AG09309 (cell line): ENCODE results near the gene VWA2.

ENCODE experiments used
- DNase-seq: peaks from one replicate; pipeline ENCODE4 v3.0.0-alpha.2; 2010; ENCODE audit warnings: low read depth
- H3K4me3 ChIP-seq: 2 replicates; pipeline ENCODE4 v1.5.1; 2011; ENCODE audit warnings: mild to moderate bottlenecking, low read depth, low read length, moderate library complexity; ENCODE audit not compliant: control insufficient read depth
- TF ChIP-seq, protein P1 (sequence below): IDR thresholded peaks from 2 replicates; pipeline ENCODE4 v1.5.1; 2011; ENCODE audit warnings: mild to moderate bottlenecking, low read depth, low read length, inconsistent platforms; ENCODE audit not compliant: insufficient read depth, control insufficient read depth; ENCODE audit errors: missing control alignments

Gene VWA2

DNA sequence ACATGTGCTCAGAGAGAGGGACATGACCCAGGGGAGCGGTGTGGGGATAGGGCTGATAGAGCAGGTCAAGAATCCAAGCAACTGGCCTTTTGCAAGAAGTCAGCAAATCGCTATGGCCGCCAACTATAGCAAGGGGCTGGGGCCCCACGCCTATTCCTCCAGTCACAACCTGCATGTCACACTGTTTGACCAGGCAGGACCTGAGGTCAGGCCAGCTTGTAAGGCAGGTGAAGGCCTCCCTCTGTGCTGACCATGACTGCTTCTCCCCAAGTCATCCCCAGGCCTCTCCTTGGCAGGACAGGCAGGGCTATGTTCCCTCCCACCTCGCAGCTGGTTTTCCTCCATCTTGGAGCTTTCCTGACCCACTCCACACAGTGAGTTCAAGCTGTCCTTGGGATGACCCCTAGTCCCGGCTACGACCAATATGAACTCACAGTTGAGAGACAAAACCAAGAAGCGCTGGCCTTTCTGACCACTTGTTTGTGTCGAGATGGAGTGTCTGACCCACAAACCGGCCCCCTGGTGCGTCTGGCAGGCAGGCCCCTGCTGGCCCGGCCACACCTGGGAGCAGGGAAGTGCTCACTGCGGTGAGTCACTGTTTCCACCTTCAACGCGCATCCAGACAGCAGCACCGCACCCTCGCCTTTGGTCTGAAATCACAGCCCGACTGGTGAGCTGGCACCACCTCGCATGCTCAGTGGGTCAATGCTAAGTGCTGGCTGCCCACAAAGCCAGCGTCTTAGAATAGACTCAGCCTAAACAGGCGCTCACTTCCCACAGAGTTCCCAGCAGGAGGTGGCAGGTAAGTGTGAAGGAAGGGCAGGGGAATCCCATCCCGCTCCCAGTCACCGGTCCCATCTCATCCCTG, 81.4 kb downstream of the VWA2 start:
- TF ChIP-seq, protein P1, sequence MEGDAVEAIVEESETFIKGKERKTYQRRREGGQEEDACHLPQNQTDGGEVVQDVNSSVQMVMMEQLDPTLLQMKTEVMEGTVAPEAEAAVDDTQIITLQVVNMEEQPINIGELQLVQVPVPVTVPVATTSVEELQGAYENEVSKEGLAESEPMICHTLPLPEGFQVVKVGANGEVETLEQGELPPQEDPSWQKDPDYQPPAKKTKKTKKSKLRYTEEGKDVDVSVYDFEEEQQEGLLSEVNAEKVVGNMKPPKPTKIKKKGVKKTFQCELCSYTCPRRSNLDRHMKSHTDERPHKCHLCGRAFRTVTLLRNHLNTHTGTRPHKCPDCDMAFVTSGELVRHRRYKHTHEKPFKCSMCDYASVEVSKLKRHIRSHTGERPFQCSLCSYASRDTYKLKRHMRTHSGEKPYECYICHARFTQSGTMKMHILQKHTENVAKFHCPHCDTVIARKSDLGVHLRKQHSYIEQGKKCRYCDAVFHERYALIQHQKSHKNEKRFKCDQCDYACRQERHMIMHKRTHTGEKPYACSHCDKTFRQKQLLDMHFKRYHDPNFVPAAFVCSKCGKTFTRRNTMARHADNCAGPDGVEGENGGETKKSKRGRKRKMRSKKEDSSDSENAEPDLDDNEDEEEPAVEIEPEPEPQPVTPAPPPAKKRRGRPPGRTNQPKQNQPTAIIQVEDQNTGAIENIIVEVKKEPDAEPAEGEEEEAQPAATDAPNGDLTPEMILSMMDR: no peak
- DNase-seq: no peak

DNA sequence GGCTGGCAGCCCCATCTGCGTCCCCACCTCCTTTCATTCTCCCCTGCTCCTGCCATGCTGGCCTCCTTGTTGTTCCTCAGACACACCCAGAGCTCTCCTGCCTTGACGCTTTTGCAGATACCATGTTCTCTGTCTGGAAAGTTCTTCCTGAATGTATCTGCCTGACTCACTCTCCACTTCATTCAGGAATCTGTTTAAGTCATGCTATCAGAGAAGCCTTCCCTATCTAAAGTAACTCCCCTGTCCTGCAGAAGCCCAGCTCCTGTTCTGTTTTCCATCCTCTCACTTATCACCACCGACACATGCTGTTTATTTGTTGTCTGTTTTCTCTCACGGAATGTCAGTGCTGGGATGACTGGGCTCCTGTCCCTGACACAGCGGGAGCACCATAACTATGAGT, 83.3 kb downstream of the VWA2 start:
- no peak overlapping the region for H3K4me3 ChIP-seq
- DNase-seq: no peak
- TF ChIP-seq, protein P1: no peak

More for the DNA sequence above, 81.4 kb downstream of the VWA2 start:
- no peak overlapping the region for H3K4me3 ChIP-seq

DNA sequence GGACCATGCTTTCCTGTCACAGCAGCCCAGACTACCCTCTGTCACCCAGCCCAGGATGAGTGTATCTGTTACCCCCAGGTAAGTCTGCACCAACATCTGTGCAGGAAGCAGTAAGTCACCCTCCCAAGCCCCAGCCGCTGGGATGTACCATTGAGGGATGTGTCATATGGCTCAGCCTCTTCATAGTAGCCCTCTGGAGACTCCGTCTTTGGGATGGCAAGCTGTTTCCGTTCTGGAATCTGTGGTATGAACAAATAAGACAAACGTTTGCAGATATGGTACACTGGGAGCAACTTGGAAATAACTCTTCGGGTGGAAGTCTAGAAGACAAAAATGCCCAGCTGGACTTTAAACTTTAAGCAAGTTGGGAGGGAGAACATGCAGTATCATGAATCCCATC, 84.0 kb downstream of the VWA2 start:
- no peak overlapping the region for H3K4me3 ChIP-seq
- TF ChIP-seq, protein P1: no peak
- no peak for DNase-seq

DNA sequence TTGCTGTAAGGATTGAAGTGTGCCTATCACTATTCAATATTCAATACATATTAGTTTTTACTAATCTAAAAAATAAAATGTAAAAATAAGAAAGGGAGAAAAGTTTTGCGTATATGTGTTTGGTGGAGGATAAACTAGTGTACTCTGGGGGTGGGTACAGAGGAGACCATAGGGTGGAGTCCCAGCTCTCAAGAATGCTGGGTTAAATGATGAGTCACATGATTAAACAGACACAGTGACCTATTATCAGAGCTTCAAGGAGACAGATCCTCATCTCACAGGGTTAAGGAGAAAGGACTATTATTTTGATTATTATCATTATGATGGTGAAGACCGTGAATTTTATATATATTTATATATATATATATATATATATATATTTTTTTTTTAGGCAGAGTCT, 87.7 kb downstream of the VWA2 start:
- no peak for DNase-seq
- TF ChIP-seq, protein P1: no peak
- no peak overlapping the region for H3K4me3 ChIP-seq

DNA sequence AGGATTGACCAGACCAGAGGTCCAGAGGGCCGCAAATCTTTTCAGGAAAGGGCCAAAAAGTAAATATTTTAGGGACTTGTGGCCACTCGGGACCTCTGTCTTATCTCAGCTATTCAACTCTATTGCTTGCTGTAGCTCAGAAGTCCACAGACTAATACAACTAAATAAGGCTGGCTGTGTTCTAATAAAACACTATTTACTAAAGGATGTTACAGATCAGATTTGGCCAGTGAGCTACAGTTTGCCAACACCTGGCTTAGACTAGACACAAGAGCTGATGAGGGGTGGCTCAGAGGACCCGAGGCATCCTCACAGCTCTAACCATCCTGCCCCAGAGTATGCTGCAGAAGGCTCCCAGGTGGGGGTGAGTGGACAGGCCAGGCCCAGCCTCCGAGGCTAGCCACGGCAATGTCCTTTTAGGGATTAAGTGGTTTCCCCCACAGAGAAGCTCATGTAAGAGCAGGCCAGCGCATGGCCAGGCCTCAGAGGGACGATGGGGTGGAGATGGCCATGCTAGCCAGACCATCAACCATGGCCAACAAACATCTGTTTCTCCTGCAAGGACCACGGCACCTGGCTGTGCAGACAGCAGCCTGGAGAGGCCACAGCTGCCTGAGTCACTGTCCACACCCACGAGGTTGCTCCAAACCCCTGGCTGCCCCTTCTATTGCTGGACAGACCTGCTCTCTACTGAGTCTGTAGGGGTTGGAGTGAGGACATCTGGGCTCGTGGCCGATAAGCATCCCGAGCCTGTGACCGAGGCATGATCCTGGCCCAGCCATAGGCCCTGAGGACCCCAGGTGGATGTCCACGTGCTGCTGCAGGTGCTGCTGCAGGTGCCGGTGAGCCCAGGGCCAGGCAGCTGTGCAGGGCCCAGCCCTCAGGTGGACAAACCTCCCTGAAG, 88.7 kb downstream of the VWA2 start:
- TF ChIP-seq, protein P1: no peak
- no peak for DNase-seq
- no peak overlapping the region for H3K4me3 ChIP-seq

DNA sequence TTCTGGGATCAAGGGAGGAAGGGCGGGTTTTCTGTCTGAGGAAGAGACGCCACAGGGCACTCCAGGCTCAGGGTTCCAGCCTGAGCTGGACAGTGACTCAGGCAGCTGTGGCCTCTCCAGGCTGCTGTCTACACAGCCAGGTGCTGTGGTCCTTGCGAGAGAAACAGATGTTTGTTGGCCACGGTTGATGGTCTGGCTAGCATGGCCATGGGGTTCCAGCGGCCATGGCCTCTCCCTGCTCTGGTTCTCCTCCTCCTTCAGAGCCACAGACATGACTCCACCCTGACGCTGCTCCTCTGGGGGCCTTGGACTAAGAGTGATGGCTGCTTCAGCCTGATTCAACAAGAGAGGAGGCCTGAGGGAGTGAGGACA, 89.4 kb downstream of the VWA2 start:
- no peak overlapping the region for H3K4me3 ChIP-seq
- TF ChIP-seq, protein P1: no peak
- no peak for DNase-seq
